ENCODE results near the gene TMBIM1. TPM values are rescaled to one million over a fixed set of nuclear protein-coding genes. Genes with fewer than 3 reads are reported as not detected.

Gene TMBIM1
- total and polyA plus RNA-seq, 9 of the 15 experiments (the other 6 are each of a cell fraction or from before 2014, with no cell fraction given): 14.2 to 105 (median 47.0) TPM

DNA sequence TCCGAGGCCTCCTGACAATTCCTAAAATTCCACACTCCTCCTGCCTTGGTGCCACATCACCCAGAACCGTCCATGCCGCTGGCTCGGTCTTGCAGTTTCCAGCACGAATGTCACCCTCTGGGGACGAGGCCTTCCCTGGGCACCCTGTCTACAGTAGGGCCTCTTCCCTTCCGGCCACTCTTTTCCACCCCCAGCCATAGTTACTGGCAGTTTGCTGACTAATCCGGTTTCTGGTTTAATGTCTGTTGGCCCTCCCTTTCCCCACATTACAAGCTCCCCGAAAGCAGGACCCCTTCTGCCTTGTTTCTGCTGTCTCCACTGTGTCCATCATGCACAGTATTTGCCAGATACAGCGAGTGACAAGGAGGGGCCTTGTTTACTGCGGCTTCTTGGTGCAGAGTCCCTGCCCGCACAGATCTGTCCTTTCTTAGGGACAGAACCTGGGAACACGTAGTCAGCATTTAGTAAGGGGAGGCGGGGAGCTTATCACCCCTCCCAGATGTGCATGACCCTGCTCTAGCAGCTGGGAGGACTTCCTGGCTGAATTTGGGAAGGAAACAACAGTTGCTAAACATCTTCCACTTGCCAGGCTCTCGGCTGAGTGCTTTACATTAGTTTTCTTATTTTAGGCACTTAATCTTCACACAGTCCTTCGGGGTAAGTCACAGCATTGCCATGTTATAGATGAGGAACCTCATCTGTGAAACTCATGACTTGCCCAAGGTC, 40.8 kb upstream of the TMBIM1 start (continued):
- TF ChIP-seq, protein P1, sequence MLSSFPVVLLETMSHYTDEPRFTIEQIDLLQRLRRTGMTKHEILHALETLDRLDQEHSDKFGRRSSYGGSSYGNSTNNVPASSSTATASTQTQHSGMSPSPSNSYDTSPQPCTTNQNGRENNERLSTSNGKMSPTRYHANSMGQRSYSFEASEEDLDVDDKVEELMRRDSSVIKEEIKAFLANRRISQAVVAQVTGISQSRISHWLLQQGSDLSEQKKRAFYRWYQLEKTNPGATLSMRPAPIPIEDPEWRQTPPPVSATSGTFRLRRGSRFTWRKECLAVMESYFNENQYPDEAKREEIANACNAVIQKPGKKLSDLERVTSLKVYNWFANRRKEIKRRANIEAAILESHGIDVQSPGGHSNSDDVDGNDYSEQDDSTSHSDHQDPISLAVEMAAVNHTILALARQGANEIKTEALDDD (IDR thresholded peaks at IDR 0.05): peak; percentile 79
- TF ChIP-seq, protein P2, sequence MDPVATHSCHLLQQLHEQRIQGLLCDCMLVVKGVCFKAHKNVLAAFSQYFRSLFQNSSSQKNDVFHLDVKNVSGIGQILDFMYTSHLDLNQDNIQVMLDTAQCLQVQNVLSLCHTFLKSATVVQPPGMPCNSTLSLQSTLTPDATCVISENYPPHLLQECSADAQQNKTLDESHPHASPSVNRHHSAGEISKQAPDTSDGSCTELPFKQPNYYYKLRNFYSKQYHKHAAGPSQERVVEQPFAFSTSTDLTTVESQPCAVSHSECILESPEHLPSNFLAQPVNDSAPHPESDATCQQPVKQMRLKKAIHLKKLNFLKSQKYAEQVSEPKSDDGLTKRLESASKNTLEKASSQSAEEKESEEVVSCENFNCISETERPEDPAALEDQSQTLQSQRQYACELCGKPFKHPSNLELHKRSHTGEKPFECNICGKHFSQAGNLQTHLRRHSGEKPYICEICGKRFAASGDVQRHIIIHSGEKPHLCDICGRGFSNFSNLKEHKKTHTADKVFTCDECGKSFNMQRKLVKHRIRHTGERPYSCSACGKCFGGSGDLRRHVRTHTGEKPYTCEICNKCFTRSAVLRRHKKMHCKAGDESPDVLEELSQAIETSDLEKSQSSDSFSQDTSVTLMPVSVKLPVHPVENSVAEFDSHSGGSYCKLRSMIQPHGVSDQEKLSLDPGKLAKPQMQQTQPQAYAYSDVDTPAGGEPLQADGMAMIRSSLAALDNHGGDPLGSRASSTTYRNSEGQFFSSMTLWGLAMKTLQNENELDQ (CRISPR knock-in tag; IDR thresholded peaks at IDR 0.05; ENCODE audit: borderline replicate concordance): no peak
- TF ChIP-seq MYC (IDR thresholded peaks at IDR 0.05; ENCODE audit: low read depth, low read length) (0 out of 2 replicates have a peak, but pooled peaks have one; percentile 34), MYC (CRISPR knock-in tag; IDR thresholded peaks at IDR 0.05; ENCODE audit: borderline replicate concordance, low read depth) (peak; percentile 37; the same call in 1 of the 2 replicates), ZNF41 (CRISPR knock-in tag; conservative IDR thresholded peaks at IDR 0.05) (no peak), HNRNPH1 (optimal IDR thresholded peaks at IDR 0.05; ENCODE audit: low read depth, low read length) (no peak), TEAD4 (IDR thresholded peaks at IDR 0.05; ENCODE audit: low read length) (peak; percentile 74), TEAD4 (CRISPR knock-in tag; IDR thresholded peaks at IDR 0.05; ENCODE audit: borderline replicate concordance) (no peak), ZNF274 (IDR thresholded peaks at IDR 0.05; ENCODE audit: borderline replicate concordance, low read depth, low read length) (no peak), PHF8 (IDR thresholded peaks at IDR 0.05; ENCODE audit: borderline replicate concordance, low read length) (peak; percentile 62; the same call in 1 of the 2 replicates), KAT8 (IDR thresholded peaks at IDR 0.05; ENCODE audit: low read depth) (no peak), TEAD2 (tag; IDR thresholded peaks at IDR 0.05) (no peak), LEF1 (IDR thresholded peaks at IDR 0.05) (peak; percentile 91), ELF4 (CRISPR knock-in tag; IDR thresholded peaks at IDR 0.05) (no peak), DNMT1 (IDR thresholded peaks at IDR 0.05) (no peak)
- TF ChIP-seq, protein P3, sequence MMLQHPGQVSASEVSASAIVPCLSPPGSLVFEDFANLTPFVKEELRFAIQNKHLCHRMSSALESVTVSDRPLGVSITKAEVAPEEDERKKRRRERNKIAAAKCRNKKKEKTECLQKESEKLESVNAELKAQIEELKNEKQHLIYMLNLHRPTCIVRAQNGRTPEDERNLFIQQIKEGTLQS (IDR thresholded peaks at IDR 0.05): peak; percentile 44; the same call in 1 of the 2 replicates
- TF ChIP-seq, protein P3 (CRISPR knock-in tag; conservative IDR thresholded peaks at IDR 0.05): no peak
- TF ChIP-seq, protein P4, sequence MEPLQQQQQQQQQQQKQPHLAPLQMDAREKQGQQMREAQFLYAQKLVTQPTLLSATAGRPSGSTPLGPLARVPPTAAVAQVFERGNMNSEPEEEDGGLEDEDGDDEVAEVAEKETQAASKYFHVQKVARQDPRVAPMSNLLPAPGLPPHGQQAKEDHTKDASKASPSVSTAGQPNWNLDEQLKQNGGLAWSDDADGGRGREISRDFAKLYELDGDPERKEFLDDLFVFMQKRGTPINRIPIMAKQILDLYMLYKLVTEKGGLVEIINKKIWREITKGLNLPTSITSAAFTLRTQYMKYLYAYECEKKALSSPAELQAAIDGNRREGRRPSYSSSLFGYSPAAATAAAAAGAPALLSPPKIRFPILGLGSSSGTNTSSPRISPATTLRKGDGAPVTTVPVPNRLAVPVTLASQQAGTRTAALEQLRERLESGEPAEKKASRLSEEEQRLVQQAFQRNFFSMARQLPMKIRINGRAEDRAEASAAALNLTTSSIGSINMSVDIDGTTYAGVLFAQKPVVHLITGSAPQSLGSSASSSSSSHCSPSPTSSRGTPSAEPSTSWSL (CRISPR knock-in tag; IDR thresholded peaks at IDR 0.05; ENCODE audit: borderline replicate concordance): no peak
- TF ChIP-seq, protein P5, sequence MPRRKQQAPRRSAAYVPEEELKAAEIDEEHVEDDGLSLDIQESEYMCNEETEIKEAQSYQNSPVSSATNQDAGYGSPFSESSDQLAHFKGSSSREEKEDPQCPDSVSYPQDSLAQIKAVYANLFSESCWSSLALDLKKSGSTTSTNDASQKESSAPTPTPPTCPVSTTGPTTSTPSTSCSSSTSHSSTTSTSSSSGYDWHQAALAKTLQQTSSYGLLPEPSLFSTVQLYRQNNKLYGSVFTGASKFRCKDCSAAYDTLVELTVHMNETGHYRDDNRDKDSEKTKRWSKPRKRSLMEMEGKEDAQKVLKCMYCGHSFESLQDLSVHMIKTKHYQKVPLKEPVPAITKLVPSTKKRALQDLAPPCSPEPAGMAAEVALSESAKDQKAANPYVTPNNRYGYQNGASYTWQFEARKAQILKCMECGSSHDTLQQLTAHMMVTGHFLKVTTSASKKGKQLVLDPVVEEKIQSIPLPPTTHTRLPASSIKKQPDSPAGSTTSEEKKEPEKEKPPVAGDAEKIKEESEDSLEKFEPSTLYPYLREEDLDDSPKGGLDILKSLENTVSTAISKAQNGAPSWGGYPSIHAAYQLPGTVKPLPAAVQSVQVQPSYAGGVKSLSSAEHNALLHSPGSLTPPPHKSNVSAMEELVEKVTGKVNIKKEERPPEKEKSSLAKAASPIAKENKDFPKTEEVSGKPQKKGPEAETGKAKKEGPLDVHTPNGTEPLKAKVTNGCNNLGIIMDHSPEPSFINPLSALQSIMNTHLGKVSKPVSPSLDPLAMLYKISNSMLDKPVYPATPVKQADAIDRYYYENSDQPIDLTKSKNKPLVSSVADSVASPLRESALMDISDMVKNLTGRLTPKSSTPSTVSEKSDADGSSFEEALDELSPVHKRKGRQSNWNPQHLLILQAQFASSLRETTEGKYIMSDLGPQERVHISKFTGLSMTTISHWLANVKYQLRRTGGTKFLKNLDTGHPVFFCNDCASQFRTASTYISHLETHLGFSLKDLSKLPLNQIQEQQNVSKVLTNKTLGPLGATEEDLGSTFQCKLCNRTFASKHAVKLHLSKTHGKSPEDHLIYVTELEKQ (CRISPR knock-in tag; IDR thresholded peaks at IDR 0.05): no peak
